GM12878 (cell line): ENCODE results near the gene PYGO2. TPM values are rescaled to one million over a fixed set of nuclear protein-coding genes. Genes with fewer than 3 reads are reported as not detected.

ENCODE experiments used
- microRNA-seq: library from miRNA; unstranded; fragments of <30 nt; microRNA quantifications from one replicate; pipeline ENCODE4, GENCODE V29; 2018
- polyA plus RNA-seq, 11 experiments: library from polyadenylated mRNA; depleted of rRNA in 4 of 11; unstranded in 6 of 11; stranded (reverse) in 5 of 11; fragments of >200 nt; fragmentation: Nextera tagmentation in 4 of 11; fragmentation: Illumina TruSeq in 1 of 11; extraction: Ambion mirVana in 4 of 11; extraction: Trizol in 1 of 11; gene quantifications; 1 replicate in 1 of 11; 2 replicates in 10 of 11; pipeline versions ENCODE4 v1.2.1 to v1.2.3, GENCODE V29; 2011 to 2016; ENCODE audit warnings: inconsistent platforms in 2 of 11, missing spikeins in 2 of 11, low read depth in 1 of 11
- small RNA-seq: library from RNA; depleted of rRNA; stranded (forward); fragments of <200 nt; gene quantifications from one replicate; pipeline ENCODE3, GENCODE V24; 2014
- total RNA-seq, 4 experiments: library from RNA; depleted of rRNA in 3 of 4; stranded (reverse); fragments of >200 nt in 3 of 4; fragmentation: Illumina TruSeq in 1 of 4; extraction: Trizol in 1 of 4; gene quantifications; 2 replicates each; pipeline versions ENCODE4 v1.2.1 to v1.2.3, GENCODE V29; 2013 to 2021

The PYGO2 gene
- total and polyA plus RNA-seq, 10 of the 15 experiments (the other 5 are each of a cell fraction or from before 2014, with no cell fraction given), result 8.1 to 33.8 (median 23.5) TPM

Small RNA genes lying within 50 kb of the gene (microRNA-seq; reads per million reads assigned to microRNA genes)
- gene MIR4258, result 2.4 reads per million, percentile 9 among the genes with 10 or more reads in this experiment

Small RNA genes lying within 50 kb of the gene (small RNA-seq; reads per million reads assigned to genes)
- gene MIR4258 (not detected), gene RF00017 (not detected)

Other genes with a start within 250 kb of the PYGO2 start
Only the 7 nearest of the 20 such genes appear.
- gene PMVK, start 25.1 kb downstream of the PYGO2 start, total RNA-seq (2014; rRNA removed), result 20.8 and 23.8 TPM in 2 replicates
- 33.2 and 33.3 TPM in 2 replicates for gene PMVK, start 25.1 kb downstream of the PYGO2 start, total RNA-seq (2014; rRNA removed; fragmentation: Illumina TruSeq; extraction: Trizol)
- 72.5 and 74.7 TPM in 2 replicates for gene PMVK, start 25.1 kb downstream of the PYGO2 start, total RNA-seq (2021)
- 42.8 and 65.7 TPM in 2 replicates for gene PMVK, start 25.1 kb downstream of the PYGO2 start, polyA plus RNA-seq (2011; rRNA removed)
- gene PMVK, start 25.1 kb downstream of the PYGO2 start, polyA plus RNA-seq (2014; fragmentation: Illumina TruSeq; extraction: Trizol), result 15.1 and 31.1 TPM in 2 replicates
- gene PMVK, start 25.1 kb downstream of the PYGO2 start, polyA plus RNA-seq (2014; fragmentation: Nextera tagmentation; extraction: Ambion mirVana), result 10 to 100 TPM in 1 of 2 experiments, 1 to 10 TPM in 1; 6.0 to 28.8 TPM
- gene PMVK, start 25.1 kb downstream of the PYGO2 start, polyA plus RNA-seq (2014; rRNA removed), result 90.4 and 94.3 TPM in 2 replicates
- gene PMVK, start 25.1 kb downstream of the PYGO2 start, polyA plus RNA-seq (2016; fragmentation: Nextera tagmentation; extraction: Ambion mirVana), result 100 to 1,000 TPM; 118 to 121 TPM
- gene PBXIP1, start 5.7 kb downstream of the PYGO2 start, total RNA-seq (2014; rRNA removed), result 25.6 and 26.8 TPM in 2 replicates
- 14.3 and 15.6 TPM in 2 replicates for gene PBXIP1, start 5.7 kb downstream of the PYGO2 start, total RNA-seq (2014; rRNA removed; fragmentation: Illumina TruSeq; extraction: Trizol)
- 21.1 and 24.6 TPM in 2 replicates for gene PBXIP1, start 5.7 kb downstream of the PYGO2 start, total RNA-seq (2021)
- gene PBXIP1, start 5.7 kb downstream of the PYGO2 start, polyA plus RNA-seq (2011; rRNA removed), result 15.0 and 20.9 TPM in 2 replicates
- 8.0 and 15.2 TPM in 2 replicates for gene PBXIP1, start 5.7 kb downstream of the PYGO2 start, polyA plus RNA-seq (2014; fragmentation: Illumina TruSeq; extraction: Trizol)
- gene PBXIP1, start 5.7 kb downstream of the PYGO2 start, polyA plus RNA-seq (2014; fragmentation: Nextera tagmentation; extraction: Ambion mirVana), result 1 to 10 TPM in 1 of 2 experiments, under 1 TPM in 1; 0.63 to 2.0 TPM
- gene PBXIP1, start 5.7 kb downstream of the PYGO2 start, polyA plus RNA-seq (2014; rRNA removed), result 22.4 and 22.9 TPM in 2 replicates
- gene PBXIP1, start 5.7 kb downstream of the PYGO2 start, polyA plus RNA-seq (2016; fragmentation: Nextera tagmentation; extraction: Ambion mirVana), result 10 to 100 TPM; 12.2 to 13.7 TPM
- 22.2 and 24.7 TPM in 2 replicates for gene SHC1, start 9.0 kb upstream of the PYGO2 start, total RNA-seq (2014; rRNA removed)
- 15.1 and 16.7 TPM in 2 replicates for gene SHC1, start 9.0 kb upstream of the PYGO2 start, total RNA-seq (2014; rRNA removed; fragmentation: Illumina TruSeq; extraction: Trizol)
- 36.5 and 38.3 TPM in 2 replicates for gene SHC1, start 9.0 kb upstream of the PYGO2 start, total RNA-seq (2021)
- 25.8 and 49.3 TPM in 2 replicates for gene SHC1, start 9.0 kb upstream of the PYGO2 start, polyA plus RNA-seq (2011; rRNA removed)
- gene SHC1, start 9.0 kb upstream of the PYGO2 start, polyA plus RNA-seq (2014; fragmentation: Illumina TruSeq; extraction: Trizol), result 47.3 and 67.3 TPM in 2 replicates
- 1 to 10 TPM; 2.6 to 3.7 TPM for gene SHC1, start 9.0 kb upstream of the PYGO2 start, polyA plus RNA-seq (2014; fragmentation: Nextera tagmentation; extraction: Ambion mirVana)
- 35.0 and 35.4 TPM in 2 replicates for gene SHC1, start 9.0 kb upstream of the PYGO2 start, polyA plus RNA-seq (2014; rRNA removed)
- gene SHC1, start 9.0 kb upstream of the PYGO2 start, polyA plus RNA-seq (2016; fragmentation: Nextera tagmentation; extraction: Ambion mirVana), result 10 to 100 TPM; 24.9 to 25.5 TPM
- gene CKS1B, start 12.9 kb upstream of the PYGO2 start, total RNA-seq (2014; rRNA removed), result 176 and 192 TPM in 2 replicates
- 168 and 170 TPM in 2 replicates for gene CKS1B, start 12.9 kb upstream of the PYGO2 start, total RNA-seq (2014; rRNA removed; fragmentation: Illumina TruSeq; extraction: Trizol)
- gene CKS1B, start 12.9 kb upstream of the PYGO2 start, total RNA-seq (2021), result 125 and 134 TPM in 2 replicates
- 534 and 543 TPM in 2 replicates for gene CKS1B, start 12.9 kb upstream of the PYGO2 start, polyA plus RNA-seq (2011; rRNA removed)
- 316 and 394 TPM in 2 replicates for gene CKS1B, start 12.9 kb upstream of the PYGO2 start, polyA plus RNA-seq (2014; fragmentation: Illumina TruSeq; extraction: Trizol)
- 100 to 1,000 TPM; 598 to 608 TPM for gene CKS1B, start 12.9 kb upstream of the PYGO2 start, polyA plus RNA-seq (2014; fragmentation: Nextera tagmentation; extraction: Ambion mirVana)
- 214 and 229 TPM in 2 replicates for gene CKS1B, start 12.9 kb upstream of the PYGO2 start, polyA plus RNA-seq (2014; rRNA removed)
- 100 to 1,000 TPM; 411 to 419 TPM for gene CKS1B, start 12.9 kb upstream of the PYGO2 start, polyA plus RNA-seq (2016; fragmentation: Nextera tagmentation; extraction: Ambion mirVana)
- gene FLAD1, start 21.6 kb upstream of the PYGO2 start, total RNA-seq (2014; rRNA removed), result 64.2 and 68.7 TPM in 2 replicates
- 41.4 and 41.9 TPM in 2 replicates for gene FLAD1, start 21.6 kb upstream of the PYGO2 start, total RNA-seq (2014; rRNA removed; fragmentation: Illumina TruSeq; extraction: Trizol)
- 53.6 and 61.5 TPM in 2 replicates for gene FLAD1, start 21.6 kb upstream of the PYGO2 start, total RNA-seq (2021)
- 22.0 and 39.2 TPM in 2 replicates for gene FLAD1, start 21.6 kb upstream of the PYGO2 start, polyA plus RNA-seq (2011; rRNA removed)
- gene FLAD1, start 21.6 kb upstream of the PYGO2 start, polyA plus RNA-seq (2014; fragmentation: Illumina TruSeq; extraction: Trizol), result 29.9 and 51.6 TPM in 2 replicates
- gene FLAD1, start 21.6 kb upstream of the PYGO2 start, polyA plus RNA-seq (2014; fragmentation: Nextera tagmentation; extraction: Ambion mirVana), result 10 to 100 TPM; 22.9 to 30.1 TPM
- 78.7 and 85.7 TPM in 2 replicates for gene FLAD1, start 21.6 kb upstream of the PYGO2 start, polyA plus RNA-seq (2014; rRNA removed)
- gene FLAD1, start 21.6 kb upstream of the PYGO2 start, polyA plus RNA-seq (2016; fragmentation: Nextera tagmentation; extraction: Ambion mirVana), result 10 to 100 TPM; 82.5 to 93.4 TPM
- gene LENEP, start 31.8 kb upstream of the PYGO2 start, total RNA-seq (2014; rRNA removed), result 0.93 and 1.1 TPM in 2 replicates
- 0.27 and 0.88 TPM in 2 replicates for gene LENEP, start 31.8 kb upstream of the PYGO2 start, total RNA-seq (2014; rRNA removed; fragmentation: Illumina TruSeq; extraction: Trizol)
- 0.40 and 0.64 TPM in 2 replicates for gene LENEP, start 31.8 kb upstream of the PYGO2 start, total RNA-seq (2021)
- gene LENEP, start 31.8 kb upstream of the PYGO2 start, polyA plus RNA-seq (2011; rRNA removed), result not detected in 2 replicates
- not detected in 2 replicates for gene LENEP, start 31.8 kb upstream of the PYGO2 start, polyA plus RNA-seq (2014; fragmentation: Illumina TruSeq; extraction: Trizol)
- not detected for gene LENEP, start 31.8 kb upstream of the PYGO2 start, polyA plus RNA-seq (2014; fragmentation: Nextera tagmentation; extraction: Ambion mirVana)
- not detected in 2 replicates for gene LENEP, start 31.8 kb upstream of the PYGO2 start, polyA plus RNA-seq (2014; rRNA removed)
- gene LENEP, start 31.8 kb upstream of the PYGO2 start, polyA plus RNA-seq (2016; fragmentation: Nextera tagmentation; extraction: Ambion mirVana), result not detected
- 26.8 and 28.1 TPM in 2 replicates for gene ZBTB7B, start 41.0 kb upstream of the PYGO2 start, total RNA-seq (2014; rRNA removed)
- 13.1 and 13.4 TPM in 2 replicates for gene ZBTB7B, start 41.0 kb upstream of the PYGO2 start, total RNA-seq (2014; rRNA removed; fragmentation: Illumina TruSeq; extraction: Trizol)
- 42.0 and 44.9 TPM in 2 replicates for gene ZBTB7B, start 41.0 kb upstream of the PYGO2 start, total RNA-seq (2021)
- gene ZBTB7B, start 41.0 kb upstream of the PYGO2 start, polyA plus RNA-seq (2011; rRNA removed), result 9.1 and 20.6 TPM in 2 replicates
- 2.8 and 9.2 TPM in 2 replicates for gene ZBTB7B, start 41.0 kb upstream of the PYGO2 start, polyA plus RNA-seq (2014; fragmentation: Illumina TruSeq; extraction: Trizol)
- under 1 TPM; 0.11 to 0.13 TPM for gene ZBTB7B, start 41.0 kb upstream of the PYGO2 start, polyA plus RNA-seq (2014; fragmentation: Nextera tagmentation; extraction: Ambion mirVana)
- 33.0 and 33.5 TPM in 2 replicates for gene ZBTB7B, start 41.0 kb upstream of the PYGO2 start, polyA plus RNA-seq (2014; rRNA removed)
- 1 to 10 TPM; 2.6 to 3.1 TPM for gene ZBTB7B, start 41.0 kb upstream of the PYGO2 start, polyA plus RNA-seq (2016; fragmentation: Nextera tagmentation; extraction: Ambion mirVana)